NCI-H1436 (cell line): ENCODE results near the gene VPS39.
"Not testable (repeated sequence)": the region's sequence is repeated elsewhere in the genome, so short reads cannot be mapped to it uniquely, and the experiment has no call there.

Experiments used
- DNase-seq: peaks from one replicate; lab custom pipeline; 2025; lab: John Stamatoyannopoulos, UW

The VPS39 gene

GRCh38 chr15:42207674-42208579 lies at the start of gene VPS39:
Gene VPS39 (minus strand): TSS chr15:42208304. CDS start chr15:42208153, 151 bp downstream.
- peak; percentile 76 for DNase-seq

DNA sequence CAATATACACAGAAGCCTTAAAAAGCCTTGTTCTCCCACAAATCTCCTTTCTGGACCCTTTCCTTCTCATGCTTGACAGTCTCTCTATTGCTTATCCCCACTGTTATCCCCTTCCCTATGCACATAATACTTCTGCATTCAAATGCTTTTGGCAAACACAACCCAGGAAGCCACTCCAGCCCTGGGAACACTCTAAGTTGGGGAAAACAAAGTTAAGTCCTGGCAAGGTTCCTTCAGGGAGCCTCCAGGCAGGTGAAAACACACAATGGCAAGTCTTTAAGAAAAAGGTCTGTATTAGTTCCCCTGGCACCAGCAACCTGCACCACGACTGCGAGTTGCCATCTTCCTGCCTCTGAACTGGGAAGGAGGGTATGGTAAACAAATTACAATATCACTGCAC lies 45.2 kb upstream of the VPS39 start:
- DNase-seq = no peak

- no peak for DNase-seq
These were observed 32.7 kb upstream of the VPS39 start for GRCh38 chr15:42240823-42241222.

GRCh38 chr15:42239528-42240182 lies 31.6 kb upstream of the VPS39 start:
- DNase-seq = no peak

DNA sequence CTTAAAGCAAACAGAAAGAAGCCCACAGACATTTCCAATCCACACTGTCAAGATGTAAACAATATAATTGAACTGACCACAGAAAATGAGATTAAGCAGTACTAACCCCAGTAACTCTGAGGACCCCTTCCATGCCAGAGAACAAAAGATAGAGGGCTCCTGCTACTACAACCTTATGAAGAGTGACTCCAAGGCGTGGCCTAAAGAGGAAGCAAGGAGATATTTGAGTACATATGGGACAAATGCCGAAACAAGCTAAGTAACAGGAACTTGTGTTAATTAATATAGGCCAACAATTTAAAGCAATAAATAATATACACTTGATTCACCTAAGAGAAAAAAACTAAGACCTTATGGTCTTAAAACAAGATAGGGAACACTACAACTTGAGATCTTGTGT lies 25.0 kb upstream of the VPS39 start:
- no peak for DNase-seq

- DNase-seq = no peak
These were observed 24.5 kb upstream of the VPS39 start for GRCh38 chr15:42232606-42233005.

DNA sequence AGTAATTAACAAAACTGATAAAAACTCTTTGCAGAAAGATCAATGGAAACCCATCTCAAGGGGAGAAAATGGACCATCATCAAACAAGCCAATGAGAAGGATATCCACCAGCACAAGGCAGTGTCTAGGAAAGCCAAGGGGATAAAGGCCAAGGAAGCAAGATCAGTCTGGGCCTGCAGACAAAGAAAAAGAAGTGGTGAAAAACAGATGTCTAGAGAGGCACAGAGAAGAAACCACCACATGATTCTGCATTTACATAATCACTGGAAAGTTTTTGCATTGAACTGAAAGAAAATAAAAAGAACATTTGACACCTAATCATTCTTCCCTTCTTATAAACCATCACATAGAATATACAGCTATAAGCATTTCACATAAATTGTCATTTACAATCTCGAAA lies 23.0 kb upstream of the VPS39 start:
- no peak for DNase-seq

DNA sequence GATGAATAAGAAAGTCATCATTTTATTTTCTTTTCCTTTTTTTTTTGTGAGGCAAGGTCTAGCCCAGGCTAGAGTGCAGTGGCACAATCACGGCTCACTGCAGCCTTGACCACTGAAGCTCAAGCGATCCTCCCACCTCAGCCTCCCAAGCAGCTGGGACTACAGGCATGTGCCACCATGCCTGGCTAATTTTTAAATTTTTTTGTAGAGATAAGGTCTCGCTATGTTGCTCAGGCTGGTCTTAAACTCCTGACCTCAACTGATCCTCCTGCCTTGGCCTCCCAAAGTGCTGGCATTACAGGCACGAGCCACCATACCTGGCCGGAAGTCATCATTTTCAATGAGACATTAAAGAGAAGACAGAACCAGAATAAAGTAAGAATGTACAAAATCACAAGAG lies 20.9 kb upstream of the VPS39 start:
- DNase-seq = not testable (repeated sequence)

- no peak for DNase-seq
These were observed 19.9 kb upstream of the VPS39 start for GRCh38 chr15:42228036-42228435.

DNA sequence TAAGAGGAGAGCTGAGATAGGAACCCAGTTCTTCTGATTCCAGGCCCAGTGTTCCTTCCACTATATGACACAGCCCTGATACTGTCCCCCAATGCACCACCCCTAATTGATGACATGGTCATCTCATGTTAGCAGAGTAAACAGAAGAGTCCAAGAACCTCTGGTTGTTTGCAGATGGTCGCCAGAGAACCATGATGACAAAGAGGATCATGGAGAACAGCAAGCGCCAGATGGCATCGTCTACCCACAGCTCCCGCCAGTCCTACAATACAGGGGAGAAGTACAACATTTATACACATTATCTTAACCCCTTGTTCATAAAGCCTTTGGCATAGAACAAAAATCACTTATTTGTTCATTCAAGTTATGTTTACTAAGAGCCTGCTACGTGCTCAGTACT lies 18.5 kb upstream of the VPS39 start:
- no peak for DNase-seq

- no peak for DNase-seq
These were observed 12.1 kb upstream of the VPS39 start for GRCh38 chr15:42220216-42220615.

DNA sequence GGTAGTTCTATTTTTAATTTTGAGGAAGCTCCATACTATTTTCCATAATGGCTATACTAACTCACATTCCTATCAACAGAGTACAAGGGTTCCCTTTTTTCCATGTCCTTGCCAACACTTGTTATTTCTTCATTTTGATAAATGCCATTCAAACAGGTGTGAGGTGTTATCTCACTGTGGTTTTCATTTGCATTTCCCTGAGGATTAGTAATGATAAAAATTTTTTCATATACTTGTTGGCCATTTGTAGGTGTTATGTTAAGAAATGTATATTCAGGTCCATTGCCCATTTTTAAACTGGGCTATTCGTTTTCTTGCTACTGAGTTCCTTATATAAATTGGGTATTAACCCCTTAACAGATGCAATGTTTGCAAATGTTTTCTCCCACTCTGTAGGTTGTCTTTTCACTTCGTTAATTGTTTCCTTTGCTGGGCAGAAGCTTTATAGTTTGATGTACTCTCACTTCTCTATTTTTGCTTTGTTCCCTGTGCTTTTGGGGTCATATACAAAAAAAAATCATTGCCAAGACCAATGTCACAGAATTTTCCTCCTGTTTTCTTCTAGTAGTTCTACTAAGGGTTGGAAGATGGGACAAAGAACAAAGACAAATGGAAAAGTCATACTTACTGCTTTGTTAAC lies 11.0 kb upstream of the VPS39 start:
- DNase-seq = no peak

GRCh38 chr15:42217568-42217967 lies 9.5 kb upstream of the VPS39 start:
- DNase-seq = no peak

DNA sequence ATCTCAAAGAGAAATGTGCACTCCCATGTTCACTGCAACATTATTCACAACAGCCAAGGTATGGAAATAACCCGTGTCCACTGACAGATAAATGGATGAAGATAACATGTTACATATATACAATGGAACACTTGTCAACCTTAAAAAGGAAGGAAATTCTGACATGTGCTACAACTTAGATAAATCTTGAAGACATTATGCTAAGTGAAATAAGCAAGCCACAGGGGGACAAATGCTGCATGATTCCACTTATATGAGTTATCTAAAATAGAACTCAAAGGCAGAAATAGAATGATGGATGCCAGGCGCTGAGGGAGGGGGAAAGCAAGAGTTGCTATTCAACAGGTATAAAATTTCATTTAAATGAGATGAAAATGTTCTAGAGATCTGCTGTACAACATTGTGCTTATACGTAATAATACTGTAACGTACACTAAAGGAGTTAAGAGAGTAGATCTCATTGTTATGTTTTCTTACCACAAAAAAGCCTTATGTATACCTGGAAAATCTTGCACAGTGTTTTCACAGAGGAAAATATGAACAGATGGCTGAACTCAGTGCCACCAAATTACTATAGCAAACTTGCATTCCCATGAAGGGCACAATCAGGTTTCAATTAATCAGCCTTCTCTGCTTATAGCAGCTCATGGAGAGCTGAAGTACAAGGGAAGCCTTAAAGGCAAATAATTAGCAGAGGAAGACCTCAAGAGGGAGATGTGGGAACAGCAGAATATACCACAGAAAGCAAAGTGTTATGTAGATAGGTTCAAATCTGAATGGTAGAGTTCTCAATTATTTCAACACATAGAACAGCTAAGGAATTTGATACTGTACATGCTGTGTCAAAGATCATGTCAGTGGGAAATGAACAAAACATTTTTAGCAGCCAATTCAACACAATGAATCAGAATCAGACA lies 8.1 kb upstream of the VPS39 start:
- no peak for DNase-seq

DNA sequence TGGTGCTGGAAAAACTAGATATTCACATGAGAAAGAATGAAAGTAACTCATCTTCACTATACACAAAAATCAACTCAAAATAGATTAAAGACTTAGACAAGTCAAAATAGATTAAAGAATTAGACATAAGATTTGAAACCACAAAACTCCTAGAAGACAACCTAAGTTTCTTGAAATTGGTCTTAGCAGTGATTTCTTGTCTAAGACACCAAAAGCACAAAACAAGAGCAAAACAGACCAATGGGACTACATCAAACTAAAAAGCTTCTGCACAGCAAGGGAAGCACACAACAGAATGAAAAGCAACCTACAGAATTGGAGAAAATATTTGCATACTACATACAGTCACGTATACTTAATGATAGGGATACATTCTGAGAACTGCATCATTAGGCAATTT lies 6.5 kb upstream of the VPS39 start:
- DNase-seq = no peak

DNA sequence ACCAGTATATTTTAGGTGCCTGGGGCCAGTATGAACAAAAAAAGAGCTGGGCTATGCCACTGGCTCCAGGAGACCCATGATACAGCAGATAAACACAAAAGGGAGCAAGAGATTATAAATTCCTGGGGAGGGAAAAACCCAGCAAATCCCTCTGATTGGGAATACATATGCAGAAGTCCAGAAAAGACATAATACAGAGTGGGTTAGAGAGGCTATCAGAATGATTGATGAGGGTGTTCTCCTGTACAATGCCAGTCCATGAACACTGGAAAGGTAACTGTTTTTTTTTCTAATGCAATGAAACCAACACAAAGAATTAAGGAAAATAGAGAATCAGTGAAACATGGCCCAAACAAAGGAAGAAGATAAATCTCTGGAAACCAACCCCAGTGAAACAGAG lies 5.4 kb upstream of the VPS39 start:
- DNase-seq = no peak

GRCh38 chr15:42210696-42211095 lies 2.6 kb upstream of the VPS39 start:
- no peak for DNase-seq

DNA sequence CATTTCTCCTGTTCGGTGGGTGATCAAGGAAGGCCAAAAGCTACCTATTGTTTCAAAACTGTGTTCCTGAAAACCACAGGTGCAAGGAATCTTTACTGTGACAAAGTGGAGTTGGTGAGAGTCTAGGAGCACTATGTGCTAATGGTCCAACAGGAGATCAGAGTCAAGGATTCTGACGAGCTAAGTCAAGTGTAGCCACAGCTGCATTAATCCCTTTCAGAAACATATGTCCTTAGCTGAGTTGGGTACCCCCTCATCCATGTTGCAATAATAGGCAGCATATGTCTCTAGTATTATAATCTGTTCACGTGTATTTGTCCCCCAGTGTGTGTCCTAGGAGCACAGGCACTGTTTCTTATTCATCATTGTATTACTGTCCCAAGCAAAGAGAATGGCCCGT lies 1.7 kb downstream of the VPS39 start:
- DNase-seq = no peak

DNA sequence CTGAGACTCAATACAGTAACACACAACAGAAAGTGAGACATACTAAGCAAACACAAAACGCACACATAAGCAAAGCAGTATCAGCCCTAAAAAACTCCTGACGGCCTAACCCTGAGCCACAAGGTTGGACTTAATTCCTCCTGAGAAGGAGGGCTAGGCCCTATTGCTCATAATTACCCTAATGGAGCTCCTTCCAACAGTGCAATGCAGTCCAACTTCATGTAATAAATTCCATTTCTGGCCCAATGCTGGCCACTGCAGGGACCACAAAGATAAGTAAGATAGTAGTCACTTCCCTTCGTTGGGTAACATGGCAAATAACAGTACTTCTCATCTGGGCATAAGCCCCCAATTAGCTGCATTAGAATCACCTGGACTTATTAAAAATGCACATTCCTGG lies 4.2 kb downstream of the VPS39 start:
- no peak for DNase-seq

DNA sequence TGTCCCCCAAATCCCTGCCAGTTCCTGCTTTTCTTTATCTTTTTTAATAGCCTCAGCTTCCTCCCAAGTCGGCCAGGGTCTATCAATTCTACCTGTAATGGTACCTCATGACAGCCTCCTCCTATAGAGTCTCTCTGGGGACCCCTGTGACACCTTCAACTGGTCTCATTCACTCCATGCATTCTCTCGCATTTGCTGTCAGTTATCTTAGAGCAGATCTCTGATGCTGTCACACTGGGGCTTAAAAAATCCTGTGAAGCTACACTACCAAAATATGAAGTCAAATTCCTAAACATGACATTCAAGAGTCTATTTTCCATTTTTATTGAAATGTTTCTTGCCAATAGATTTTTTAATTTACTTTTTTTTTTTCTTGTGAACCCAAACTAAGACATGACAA lies 5.5 kb downstream of the VPS39 start:
- DNase-seq = no peak

- no peak for DNase-seq
These were observed 6.3 kb downstream of the VPS39 start for GRCh38 chr15:42201801-42202200.

- no peak for DNase-seq
These were observed 9.0 kb downstream of the VPS39 start for GRCh38 chr15:42199126-42199525.
